GM12878 (cell line): ENCODE measurements around the gene ANP32B. TPM values are rescaled to one million over a fixed set of nuclear protein-coding genes. Genes with fewer than 3 reads are reported as not detected.

Source experiments
- ATAC-seq: fragments of 200-7000 bp; cut with Tn5 transposase; 3 replicates; pipeline ENCODE4 v1.9.1; 2020; ENCODE audit warnings: mild to moderate bottlenecking, moderate library complexity
- BruUV-seq: library from RNA; stranded (reverse); fragments of 400-500 nt; replicated peaks from 2 replicates; lab custom pipeline; 2021; lab: Mats Ljungman, UMichigan
- CTCF ChIA-PET: fragments of 300-600 bp; sonication (Branson Sonifier 250); formaldehyde crosslinking; extraction: SDS; loops from one replicate; lab custom pipeline; 2021; ENCODE audit warnings: inconsistent platforms; lab: Yijun Ruan, JAX
- POLR2A ChIA-PET: fragments of 350-600 bp; formaldehyde crosslinking; extraction: SDS; loops from one replicate; lab custom pipeline; 2021; ENCODE audit warnings: inconsistent platforms; lab: Charles Lee
- RAD21 ChIA-PET: fragments of 300-600 bp; sonication (Branson Sonifier 250); formaldehyde crosslinking; loops from one replicate; lab custom pipeline; 2023; ENCODE audit warnings: antibody characterized with exemption; ENCODE audit not compliant: unreplicated experiment; lab: Charles Lee
- SMC1A ChIA-PET: fragments of 300-600 bp; sonication (Branson Sonifier 250); formaldehyde crosslinking; loops from one replicate; lab custom pipeline; 2023; ENCODE audit not compliant: unreplicated experiment, uncharacterized antibody; lab: Charles Lee
- DNase-seq: peaks from one replicate; pipeline ENCODE4 v3.0.0-alpha.2; 2011; ENCODE audit warnings: low read depth, low spot score
- FAIRE-seq: peaks from 3 replicates; lab custom pipeline; 2011; peaks lifted over from hg19 to GRCh38; lab: Jason Lieb, UNC
- H2AFZ ChIP-seq: 2 replicates; pipeline ENCODE4 v1.6.0; 2011; ENCODE audit warnings: low read depth, low read length, control low read depth; ENCODE audit not compliant: control insufficient read depth
- H3K27ac ChIP-seq: 2 replicates; pipeline ENCODE4 v1.5.1; 2011; ENCODE audit warnings: control low read depth; ENCODE audit not compliant: control insufficient read depth, insufficient read depth
- H3K27me3 ChIP-seq, 2 experiments: replicated peaks in 1 of 2; 2 replicates each; pipeline versions ENCODE4 v1.6.0 to v1.6.1; 2011; ENCODE audit warnings: low read length in 1 of 2; ENCODE audit not compliant: control insufficient read depth in 2 of 2, insufficient read depth in 2 of 2
- H3K36me3 ChIP-seq, 2 experiments: 2 replicates each; pipeline ENCODE4 v1.5.1; 2011; ENCODE audit warnings: low read length in 1 of 2; ENCODE audit not compliant: control insufficient read depth in 2 of 2, insufficient read depth in 2 of 2
- H3K4me1 ChIP-seq: 2 replicates; pipeline ENCODE4 v1.6.1; 2011; ENCODE audit warnings: mild to moderate bottlenecking, low read length, moderate library complexity, mixed read lengths; ENCODE audit not compliant: control insufficient read depth, insufficient read depth
- H3K4me2 ChIP-seq: 2 replicates; pipeline ENCODE4 v1.6.0; 2011; ENCODE audit warnings: control low read depth; ENCODE audit not compliant: control insufficient read depth, insufficient read depth
- H3K4me3 ChIP-seq: fragments of 200-600 bp; sonication (generic); 2 replicates; pipeline ENCODE4 v1.5.1; 2016
- H3K79me2 ChIP-seq: 2 replicates; pipeline ENCODE4 v1.6.0; 2011; ENCODE audit warnings: low read length; ENCODE audit not compliant: control insufficient read depth, insufficient read depth
- H3K9ac ChIP-seq: 2 replicates; pipeline ENCODE4 v1.8.0; 2011; ENCODE audit warnings: low read length, control low read depth, mixed read lengths; ENCODE audit not compliant: control insufficient read depth, insufficient read depth
- H3K9me3 ChIP-seq: replicated peaks from 3 replicates; pipeline ENCODE4 v1.5.1; 2011; ENCODE audit warnings: mild to moderate bottlenecking, low read length; ENCODE audit not compliant: control insufficient read depth, insufficient read depth
- H4K20me1 ChIP-seq: 2 replicates; pipeline ENCODE4 v1.6.0; 2011; ENCODE audit not compliant: control insufficient read depth, insufficient read depth
- ATF7 ChIP-seq: fragments of 450-650 bp; IDR thresholded peaks from 2 replicates; pipeline ENCODE4 v1.6.1; 2016; ENCODE audit warnings: low read depth, mild to moderate bottlenecking
- CBX3 ChIP-seq: fragments of 200-600 bp; sonication (generic); IDR thresholded peaks from 2 replicates; pipeline ENCODE4 v1.6.1; 2016; ENCODE audit warnings: low read depth, borderline replicate concordance
- ETV6 ChIP-seq, 2 experiments: fragments of 450-650 bp in 1 of 2; IDR thresholded peaks in 1 of 2; conservative IDR thresholded peaks in 1 of 2; 2 replicates each; pipeline ENCODE4 v1.6.1; 2014; ENCODE audit warnings: antibody characterized with exemption in 1 of 2, borderline replicate concordance in 1 of 2, low read depth in 1 of 2, mild to moderate bottlenecking in 1 of 2, moderate library complexity in 1 of 2
- HDAC2 ChIP-seq: fragments of 200-600 bp; sonication (generic); IDR thresholded peaks from 2 replicates; pipeline ENCODE4 v1.6.1; 2017
- KAT2A ChIP-seq: conservative IDR thresholded peaks from 2 replicates; pipeline ENCODE4 v1.6.1; 2011; ENCODE audit warnings: low read depth, low read length; ENCODE audit not compliant: control insufficient read depth
- LARP7 ChIP-seq: fragments of 450-650 bp; IDR thresholded peaks from 2 replicates; pipeline ENCODE4 v1.6.1; 2017; ENCODE audit warnings: mild to moderate bottlenecking
- NFYA ChIP-seq: IDR thresholded peaks from 2 replicates; pipeline ENCODE4 v1.6.1; 2011; ENCODE audit warnings: low read depth, mild to moderate bottlenecking, low read length, improper control_type of control experiment, borderline replicate concordance
- NKRF ChIP-seq: fragments of 450-650 bp; conservative IDR thresholded peaks from 2 replicates; pipeline ENCODE4 v1.6.1; 2017; ENCODE audit warnings: mild to moderate bottlenecking, moderate library complexity
- RAD21 ChIP-seq: IDR thresholded peaks from 2 replicates; pipeline ENCODE4 v1.6.1; 2011; ENCODE audit warnings: mild to moderate bottlenecking, low read depth, low read length, moderate library complexity; ENCODE audit not compliant: insufficient read depth
- SMAD1 ChIP-seq: fragments of 450-650 bp; IDR thresholded peaks from 2 replicates; pipeline ENCODE4 v1.6.1; 2018; ENCODE audit warnings: mild to moderate bottlenecking, low read depth; ENCODE audit not compliant: partially characterized antibody
- SP1 ChIP-seq: IDR thresholded peaks from one replicate; pipeline ENCODE4 v1.6.1; 2011; ENCODE audit warnings: low read depth, low read length
- USF1 ChIP-seq: IDR thresholded peaks from 2 replicates; pipeline ENCODE4 v1.6.1; 2011; ENCODE audit warnings: borderline replicate concordance, low read depth, mild to moderate bottlenecking, moderate library complexity, mixed read lengths, low read length; ENCODE audit not compliant: insufficient read depth; ENCODE audit errors: extremely low read length
- ZNF217 ChIP-seq: fragments of 450-650 bp; IDR thresholded peaks from 2 replicates; pipeline ENCODE4 v1.6.1; 2017; ENCODE audit warnings: antibody characterized with exemption, mild to moderate bottlenecking
- ZNF687 ChIP-seq: fragments of 450-650 bp; IDR thresholded peaks from 2 replicates; pipeline ENCODE4 v1.6.1; 2017; ENCODE audit warnings: mild to moderate bottlenecking, moderate library complexity
- WGBS: methylation state at CpG from one replicate; pipeline ENCODE4 v1.1.6; 2016; ENCODE audit warnings: low lambda C conversion rate; ENCODE audit not compliant: insufficient replicate concordance, insufficient coverage; ENCODE audit errors: missing lambda C conversion rate; 5-methylcytosine and 5-hydroxymethylcytosine counted together
- in situ Hi-C: fragments of 300-500 bp; cut with MboI; formaldehyde crosslinking; loops from 9 replicates; pipeline ENCODE4 v1.14.3; 2018; ENCODE audit warnings: mixed read lengths
- intact Hi-C: fragments of 100-400 bp; cut with micrococcal nuclease; formaldehyde crosslinking; loops from one replicate; pipeline ENCODE4 v1.14.2; 2022; ENCODE audit not compliant: unreplicated experiment
- polyA plus RNA-seq, 11 experiments: library from polyadenylated mRNA; depleted of rRNA in 4 of 11; unstranded in 6 of 11; stranded (reverse) in 5 of 11; fragments of >200 nt; fragmentation: Nextera tagmentation in 4 of 11; fragmentation: Illumina TruSeq in 1 of 11; extraction: Ambion mirVana in 4 of 11; extraction: Trizol in 1 of 11; gene quantifications; 1 replicate in 1 of 11; 2 replicates in 10 of 11; pipeline versions ENCODE4 v1.2.1 to v1.2.3, GENCODE V29; 2011 to 2016; ENCODE audit warnings: inconsistent platforms in 2 of 11, missing spikeins in 2 of 11, low read depth in 1 of 11
- total RNA-seq, 4 experiments: library from RNA; depleted of rRNA in 3 of 4; stranded (reverse); fragments of >200 nt in 3 of 4; fragmentation: Illumina TruSeq in 1 of 4; extraction: Trizol in 1 of 4; gene quantifications; 2 replicates each; pipeline versions ENCODE4 v1.2.1 to v1.2.3, GENCODE V29; 2013 to 2021

ANP32B gene
- total and polyA plus RNA-seq, 10 of the 15 experiments (the other 5 are each of a cell fraction or from before 2014, with no cell fraction given) = 24.5 to 419 (median 171) TPM

GRCh38 chr9:97934321-97935115 lies 48.6 kb upstream of the ANP32B start (continued):
- no peak for TF ChIP-seq ZNF687
- TF ChIP-seq LARP7 = no peak
- TF ChIP-seq, all 136 proteins: peak for 0

GRCh38 chr9:97935276-97935675 lies 47.9 kb upstream of the ANP32B start:
- ChIA-PET RAD21 (no interaction called here), CTCF (interaction anchor here (1.0 to 3.0 kb wide), 3 partner anchors 9 to 34 kb away, joined by 3 to 21 read pairs (median 3); partner anchors contain the start of gene TRMO), POLR2A (no interaction called here)
- BruUV-seq = no TSS peak
- Histone ChIP-seq H2AFZ (no peak overlapping the region), H4K20me1 (no peaks in the 10 kb centered on the region), H3K36me3 (no peaks in the 10 kb centered on the region), H3K79me2 (no peaks in the 10 kb centered on the region), H3K27ac (no peak overlapping the region)
- no peak for ATAC-seq
- TF ChIP-seq NKRF (no peak), ATF7 (no peak), ZNF217 (no peak), RAD21 (no peak), NFYA (no peak), SP1 (no peak), KAT2A (no peak), HDAC2 (no peak), SMAD1 (no peak), ETV6 (conservative IDR thresholded peaks at IDR 0.05 in 1 of 2, IDR thresholded peaks at IDR 0.05 in 1 of 2; ENCODE audit: borderline replicate concordance in 1 of 2, low read depth in 1 of 2) (no peak), USF1 (no peak), CBX3 (no peak)
- TF ChIP-seq, all 136 proteins: peak for 0
- DNase-seq (no peak), FAIRE-seq (no peak)
- H3K4me1 ChIP-seq = peaks cover 7% of the 10 kb centered on the region; the same call in 1 of the 2 replicates
- WGBS = 92% methylated on average over 1 of the region's 1 CpG
- intact Hi-C loops (no loop called here), in situ Hi-C loops (no loop called here)
- H3K4me2 ChIP-seq = no peak overlapping the region
- H3K9ac ChIP-seq = no peak overlapping the region
- no peaks in the 10 kb centered on the region for H3K27me3 ChIP-seq
- no peak overlapping the region for H3K4me3 ChIP-seq
- SMC1A ChIA-PET = interaction anchor here (1.1 to 2.3 kb wide), 3 partner anchors 12 to 47 kb away, joined by 3 to 9 read pairs (median 3); no protein-coding TSS in a partner anchor
- no peaks in the 10 kb centered on the region for H3K9me3 ChIP-seq
